ENCODE results near the gene MRTFA.

The MRTFA gene

GRCh38 chr22:40484906-40485669 lies 151.4 kb downstream of the MRTFA start:
- DNase-seq: no peak

- no peak for DNase-seq
Observed at GRCh38 chr22:40482886-40483285, 153.6 kb downstream of the MRTFA start.

GRCh38 chr22:40482391-40482790 lies 154.1 kb downstream of the MRTFA start:
- DNase-seq: no peak

- no peak for DNase-seq
Observed at GRCh38 chr22:40480996-40481395, 155.5 kb downstream of the MRTFA start.

GRCh38 chr22:40479887-40480538 lies 156.5 kb downstream of the MRTFA start:
- no peak for DNase-seq

- DNase-seq: no peak
Observed at GRCh38 chr22:40479126-40479800, 157.3 kb downstream of the MRTFA start.

- no peak for DNase-seq
Observed at GRCh38 chr22:40478338-40479125, 158.0 kb downstream of the MRTFA start.

GRCh38 chr22:40477683-40478337 lies 158.7 kb downstream of the MRTFA start:
- no peak for DNase-seq

GRCh38 chr22:40476341-40476740 lies 160.2 kb downstream of the MRTFA start:
- no peak for DNase-seq

- no peak for DNase-seq
Observed at GRCh38 chr22:40473703-40474102, 162.8 kb downstream of the MRTFA start.

GRCh38 chr22:40472579-40472978 lies 163.9 kb downstream of the MRTFA start:
- no peak for DNase-seq

- DNase-seq: no peak
Observed at GRCh38 chr22:40472051-40472450, 164.5 kb downstream of the MRTFA start.

GRCh38 chr22:40469181-40469580 lies 167.3 kb downstream of the MRTFA start:
- DNase-seq: no peak

- DNase-seq: no peak
Observed at GRCh38 chr22:40468616-40469015, 167.9 kb downstream of the MRTFA start.

- no peak for DNase-seq
Observed at GRCh38 chr22:40466976-40467375, 169.5 kb downstream of the MRTFA start.

- no peak for DNase-seq
Observed at GRCh38 chr22:40463683-40464082, 172.8 kb downstream of the MRTFA start.

GRCh38 chr22:40463017-40463631 lies 173.4 kb downstream of the MRTFA start:
- no peak for DNase-seq

- DNase-seq: no peak
Observed at GRCh38 chr22:40462195-40462984, 174.1 kb downstream of the MRTFA start.

GRCh38 chr22:40453671-40454070 lies 182.8 kb downstream of the MRTFA start:
- no peak for DNase-seq

GRCh38 chr22:40452730-40453487 lies 183.6 kb downstream of the MRTFA start:
- no peak for DNase-seq
